ENCODE data around the gene KIF16B. TPM values are rescaled to one million over a fixed set of nuclear protein-coding genes. Genes with fewer than 3 reads are reported as not detected.

The KIF16B gene
- total and polyA plus RNA-seq, 8 donors: 5.0 to 59.8 (median 24.2) TPM

DNA sequence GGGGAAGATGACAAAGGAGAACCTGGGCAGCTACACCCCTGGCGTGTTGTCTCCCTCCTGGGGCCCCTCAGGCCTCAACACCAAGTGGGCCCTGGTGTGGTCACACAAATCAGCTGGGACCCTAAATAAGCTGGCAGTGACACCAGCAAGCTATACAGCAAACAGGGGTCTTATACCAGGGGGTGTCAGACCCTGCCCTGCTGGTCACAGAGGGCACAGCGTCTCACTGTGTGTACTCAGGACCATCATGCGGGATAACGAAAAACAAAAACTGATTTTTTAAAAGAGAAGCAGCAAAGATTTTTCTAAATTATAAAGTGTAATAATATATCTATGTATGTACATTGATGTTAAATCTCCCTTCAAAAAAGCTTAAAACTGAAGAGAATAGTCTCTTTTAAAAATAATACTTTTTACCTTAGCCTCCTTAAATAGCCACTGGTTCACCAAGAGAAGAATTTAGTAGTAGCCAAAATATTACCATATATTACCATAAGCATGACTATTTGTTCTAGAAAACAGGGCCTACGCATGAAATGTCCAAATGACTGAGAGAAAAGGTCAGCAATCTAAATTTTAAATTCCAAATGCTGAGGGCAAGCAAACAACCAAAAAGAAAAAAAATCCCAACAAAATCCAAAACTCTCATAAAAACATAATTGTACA lies 220.4 kb downstream of the KIF16B start:
- Histone ChIP-seq H3K4me1 (no peaks in the 10 kb centered on the region), H3K36me3 (peaks cover 0 to 15% (median 10%) of the 10 kb centered on the region in 4 donors), H3K27ac (no peak overlapping the region), H3K27me3 (no peaks in the 10 kb centered on the region), H3K4me3 (no peak overlapping the region), H3K9me3 (no peaks in the 10 kb centered on the region)
- intact Hi-C loops (cut with DNase I; ENCODE audit: low total_unique reads): no loop called here
- DNase-seq: no peak
- 92 to 98% (median 96%) methylated on average over 5 of the region's 5 CpGs for WGBS, 5 donors
- TF ChIP-seq EP300 (IDR thresholded peaks at IDR 0.05) (no peak), POLR2A (IDR thresholded peaks at IDR 0.05) (no peak)
- TF ChIP-seq, protein P1, sequence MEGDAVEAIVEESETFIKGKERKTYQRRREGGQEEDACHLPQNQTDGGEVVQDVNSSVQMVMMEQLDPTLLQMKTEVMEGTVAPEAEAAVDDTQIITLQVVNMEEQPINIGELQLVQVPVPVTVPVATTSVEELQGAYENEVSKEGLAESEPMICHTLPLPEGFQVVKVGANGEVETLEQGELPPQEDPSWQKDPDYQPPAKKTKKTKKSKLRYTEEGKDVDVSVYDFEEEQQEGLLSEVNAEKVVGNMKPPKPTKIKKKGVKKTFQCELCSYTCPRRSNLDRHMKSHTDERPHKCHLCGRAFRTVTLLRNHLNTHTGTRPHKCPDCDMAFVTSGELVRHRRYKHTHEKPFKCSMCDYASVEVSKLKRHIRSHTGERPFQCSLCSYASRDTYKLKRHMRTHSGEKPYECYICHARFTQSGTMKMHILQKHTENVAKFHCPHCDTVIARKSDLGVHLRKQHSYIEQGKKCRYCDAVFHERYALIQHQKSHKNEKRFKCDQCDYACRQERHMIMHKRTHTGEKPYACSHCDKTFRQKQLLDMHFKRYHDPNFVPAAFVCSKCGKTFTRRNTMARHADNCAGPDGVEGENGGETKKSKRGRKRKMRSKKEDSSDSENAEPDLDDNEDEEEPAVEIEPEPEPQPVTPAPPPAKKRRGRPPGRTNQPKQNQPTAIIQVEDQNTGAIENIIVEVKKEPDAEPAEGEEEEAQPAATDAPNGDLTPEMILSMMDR (IDR thresholded peaks at IDR 0.05): no peak

DNA sequence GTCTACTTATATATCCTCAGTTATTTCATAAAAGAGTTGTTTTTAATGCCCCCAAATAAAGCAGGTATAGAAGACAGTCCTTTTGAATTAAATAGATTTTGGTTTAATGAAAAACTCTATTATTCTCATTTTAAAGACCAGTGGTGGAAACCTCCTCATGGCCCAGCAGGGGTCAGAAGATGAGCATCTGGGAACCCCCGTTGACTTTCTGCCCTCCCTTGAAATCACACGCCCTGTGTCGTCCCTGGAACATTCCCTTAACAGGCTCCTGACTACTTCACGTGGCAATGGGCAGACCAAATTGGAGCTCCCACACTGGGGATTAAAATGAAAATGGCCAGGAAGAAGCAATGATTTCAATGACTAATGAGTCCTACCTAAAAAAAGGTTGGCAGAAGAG lies 220.9 kb downstream of the KIF16B start:
- DNase-seq: no peak
- intact Hi-C loops (cut with DNase I; ENCODE audit: low total_unique reads): no loop called here
- H3K27ac ChIP-seq: no peak overlapping the region
- H3K36me3 ChIP-seq: peaks cover 0 to 15% (median 10%) of the 10 kb centered on the region in 4 donors
- WGBS, 5 donors: 85 to 88% (median 86%) methylated on average over 4 of the region's 4 CpGs
- H3K27me3 ChIP-seq: no peaks in the 10 kb centered on the region
- H3K9me3 ChIP-seq: no peaks in the 10 kb centered on the region
- TF ChIP-seq POLR2A (IDR thresholded peaks at IDR 0.05) (no peak), POLR2AphosphoS5 (IDR thresholded peaks at IDR 0.05) (no peak), EP300 (IDR thresholded peaks at IDR 0.05) (no peak)
- TF ChIP-seq, protein P1 (IDR thresholded peaks at IDR 0.05): no peak
- H3K4me3 ChIP-seq: no peak overlapping the region
- no peaks in the 10 kb centered on the region for H3K4me1 ChIP-seq

DNA sequence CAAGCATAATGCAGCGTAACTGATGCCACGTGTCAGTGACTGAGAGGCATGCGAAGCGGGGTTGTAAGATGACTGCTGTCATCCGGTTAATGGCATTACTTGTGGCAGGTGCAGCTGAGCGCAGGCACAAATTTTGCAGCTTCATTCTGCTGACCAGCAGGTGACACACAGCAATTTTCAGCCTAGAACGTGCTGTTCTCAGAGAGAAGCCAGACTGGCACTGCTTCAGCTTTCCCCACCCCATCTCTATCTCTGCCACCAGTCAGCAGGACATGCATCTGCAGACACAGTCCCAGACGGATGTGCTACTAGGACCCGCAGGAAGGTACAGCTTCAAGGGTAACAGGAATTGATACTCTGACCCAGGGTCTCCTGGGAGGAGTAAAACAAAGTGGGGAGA lies 221.8 kb downstream of the KIF16B start:
- intact Hi-C loops (cut with DNase I; ENCODE audit: low total_unique reads): no loop called here

DNA sequence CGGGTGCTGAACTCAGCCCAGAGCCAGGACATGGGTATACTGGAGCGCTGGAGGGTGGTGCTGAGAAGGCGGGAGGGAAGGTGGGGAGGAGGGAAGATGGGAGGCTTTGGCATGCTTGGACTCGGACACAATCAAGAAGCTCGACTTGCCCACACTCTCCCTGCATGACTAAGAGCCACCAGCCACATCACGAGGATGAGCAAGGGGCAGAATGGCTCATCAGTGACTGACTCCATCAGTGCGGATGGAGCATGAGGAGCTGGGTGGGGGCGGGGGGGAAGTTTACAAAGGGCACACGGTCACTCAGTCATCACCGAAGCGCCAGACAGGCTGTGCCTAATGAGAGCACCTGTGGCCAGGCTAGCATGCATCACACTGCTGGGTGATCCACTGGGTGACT lies 222.8 kb downstream of the KIF16B start:
- intact Hi-C loops (cut with DNase I; ENCODE audit: low total_unique reads): no loop called here
- no peaks in the 10 kb centered on the region for H3K27me3 ChIP-seq
- no peaks in the 10 kb centered on the region for H3K9me3 ChIP-seq
- peaks cover 0 to 19% (median 7%) of the 10 kb centered on the region in 4 donors for H3K36me3 ChIP-seq
- WGBS, 5 donors: 89 to 99% (median 95%) methylated on average over 11 of the region's 11 CpGs
- H3K4me3 ChIP-seq: no peak overlapping the region
- no peaks in the 10 kb centered on the region for H3K4me1 ChIP-seq
- TF ChIP-seq, protein P1 (IDR thresholded peaks at IDR 0.05): no peak
- TF ChIP-seq EP300 (IDR thresholded peaks at IDR 0.05) (no peak), POLR2AphosphoS5 (IDR thresholded peaks at IDR 0.05) (no peak), POLR2A (IDR thresholded peaks at IDR 0.05) (no peak)
- no peak for DNase-seq
- no peak overlapping the region for H3K27ac ChIP-seq

More for the DNA sequence above, 221.8 kb downstream of the KIF16B start:
- peaks cover 0 to 18% (median 10%) of the 10 kb centered on the region in 4 donors for H3K36me3 ChIP-seq
- H3K4me3 ChIP-seq: no peak overlapping the region
- no peak for TF ChIP-seq POLR2A (IDR thresholded peaks at IDR 0.05)
- TF ChIP-seq, protein P1 (IDR thresholded peaks at IDR 0.05): no peak
- no peak for TF ChIP-seq EP300 (IDR thresholded peaks at IDR 0.05)
- TF ChIP-seq POLR2AphosphoS5 (IDR thresholded peaks at IDR 0.05): no peak
- no peaks in the 10 kb centered on the region for H3K27me3 ChIP-seq
- DNase-seq: no peak
- H3K9me3 ChIP-seq: no peaks in the 10 kb centered on the region
- WGBS, 5 donors: 89 to 95% (median 94%) methylated on average over 9 of the region's 9 CpGs
- no peaks in the 10 kb centered on the region for H3K4me1 ChIP-seq
- H3K27ac ChIP-seq: no peak overlapping the region

Measured in stomach (tissue), 9 donors.